Adrenal gland (tissue), 12 donors: ENCODE data around the gene ASF1A. TPM values are rescaled to one million over a fixed set of nuclear protein-coding genes. Genes with fewer than 3 reads are reported as not detected.

Source experiments
- DNase-seq, 7 donors: peaks; one replicate each; pipeline ENCODE4 v3.0.0-alpha.2; 2019 to 2020
- H3K27ac ChIP-seq, 5 donors: fragments of 200-600 bp; sonication (generic) in 4 of 5; 1 replicate in 3 of 5; 2 replicates in 2 of 5; pipeline versions ENCODE4 v1.5.1 to v1.8.0; 2016 to 2020; ENCODE audit warnings: mild to moderate bottlenecking in 1 of 5
- H3K27me3 ChIP-seq: fragments of 200-600 bp; 2 replicates; pipeline ENCODE4 v1.8.0; 2021
- H3K36me3 ChIP-seq, 2 donors: fragments of 200-600 bp; replicated peaks in 1 of 2; 1 replicate in 1 of 2; 2 replicates in 1 of 2; pipeline versions ENCODE4 v1.5.1 to v1.8.0; 2018 to 2022
- H3K4me1 ChIP-seq, 2 donors: fragments of 200-600 bp; replicated peaks in 1 of 2; 1 replicate in 1 of 2; 2 replicates in 1 of 2; pipeline versions ENCODE4 v1.5.1 to v1.8.0; 2018 to 2021
- H3K4me3 ChIP-seq, 4 donors: fragments of 200-600 bp; sonication (generic) in 3 of 4; one replicate each; pipeline ENCODE4 v1.5.1; 2016 to 2018
- H3K9me3 ChIP-seq, 3 donors: fragments of 200-600 bp; sonication (generic) in 1 of 3; replicated peaks in 1 of 3; 1 replicate in 2 of 3; 2 replicates in 1 of 3; pipeline versions ENCODE4 v1.5.1 to v1.8.0; 2016 to 2021
- POLR2A ChIP-seq, 2 donors: fragments of 450-650 bp; IDR thresholded peaks; one replicate each; pipeline ENCODE4 v1.6.1; 2017; ENCODE audit warnings: antibody characterized with exemption in 2 of 2, mild to moderate bottlenecking in 2 of 2, moderate library complexity in 1 of 2
- WGBS, 4 donors: extraction: QIAGEN DNeasy Blood & Tissue Kit in 2 of 4; methylation state at CpG; one replicate each; pipeline versions ENCODE4 v1.1.5 to v1.1.7; 2013 to 2017; 5-methylcytosine and 5-hydroxymethylcytosine counted together
- intact Hi-C, 2 donors: fragments of 100-400 bp; cut with DNase I; formaldehyde crosslinking; loops; one replicate each; pipeline versions ENCODE4 v1.14.1 to v1.15.0; 2022 to 2023
- polyA plus RNA-seq, 3 donors: library from polyadenylated mRNA; stranded (reverse); fragments of 200-250 nt in 2 of 3; fragments of 350-450 nt in 1 of 3; fragmentation: Illumina TruSeq in 1 of 3; extraction: RNeasy Lipid Tissue Mini Kit (QIAGEN cat#74804) in 1 of 3; gene quantifications; one replicate each; pipeline ENCODE4 v1.2.3, GENCODE V29; 2013 to 2014
- total RNA-seq, 9 donors: library from RNA; depleted of rRNA in 4 of 9; stranded (reverse); fragments of >200 nt in 4 of 9; fragments of 120-200 nt in 1 of 9; fragmentation: NEBNext Ultra II Directional in 1 of 9; extraction: Animal tissue kit (Norgen Biotek cat#: 25700) in 1 of 9; gene quantifications; one replicate each; pipeline versions ENCODE4 v1.1.0 to v1.2.4, GENCODE V29; 2013 to 2023
- TF ChIP-seq, protein P1 (sequence below), 6 experiments: fragments of 450-650 bp in 4 of 6; fragments of 200-600 bp in 2 of 6; sonication (generic) in 1 of 6; IDR thresholded peaks; 1 replicate in 5 of 6; 2 replicates in 1 of 6; pipeline versions ENCODE4 v1.5.1 to v1.8.0; 2016 to 2021; ENCODE audit warnings: antibody characterized with exemption in 6 of 6, mild to moderate bottlenecking in 2 of 6, moderate library complexity in 1 of 6
- donor health status: healthy with polysubstance abuse.
- donor health status: Bipolar disorder and iron deficiency.
- donor health status: DM: yes; HTN: yes; CAD: no.
- donor health status: DM: no; HTN: no; CAD: no.
- donor health status: DM: no; HTN: no; CAD: no.
- donor health status: DM: yes; HTN: yes; CAD: no.

The ASF1A gene
- total and polyA plus RNA-seq, 12 donors: 8.7 to 107 (median 21.5) TPM

DNA sequence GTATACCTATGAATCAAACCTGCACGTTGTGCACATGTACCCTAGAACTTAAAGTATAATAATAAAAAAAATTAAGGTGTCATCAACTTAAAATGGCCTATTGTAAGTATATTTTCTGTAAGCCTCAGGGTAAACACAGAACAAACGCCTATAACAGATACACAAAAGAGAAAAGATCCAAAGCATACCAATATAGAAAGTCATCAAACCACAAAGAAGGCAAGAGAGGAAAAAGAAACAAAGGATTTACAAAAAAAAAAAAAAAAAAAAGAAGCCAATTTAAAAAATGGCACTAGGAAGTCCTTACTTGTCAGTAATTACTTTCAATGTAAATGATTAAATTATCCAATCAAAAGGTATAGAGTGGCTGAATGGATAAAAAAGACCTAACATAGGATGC lies 24.6 kb upstream of the ASF1A start:
- no peak overlapping the region for H3K27ac ChIP-seq
- intact Hi-C loops: no loop called here
- peaks cover 0 to 24% of the 10 kb centered on the region in 2 donors for H3K4me1 ChIP-seq
- H3K27me3 ChIP-seq: no peaks in the 10 kb centered on the region
- no peaks in the 10 kb centered on the region for H3K36me3 ChIP-seq
- no peak for DNase-seq
- no peaks in the 10 kb centered on the region for H3K9me3 ChIP-seq
- no peak for TF ChIP-seq POLR2A (IDR thresholded peaks at IDR 0.05)
- TF ChIP-seq, protein P1, sequence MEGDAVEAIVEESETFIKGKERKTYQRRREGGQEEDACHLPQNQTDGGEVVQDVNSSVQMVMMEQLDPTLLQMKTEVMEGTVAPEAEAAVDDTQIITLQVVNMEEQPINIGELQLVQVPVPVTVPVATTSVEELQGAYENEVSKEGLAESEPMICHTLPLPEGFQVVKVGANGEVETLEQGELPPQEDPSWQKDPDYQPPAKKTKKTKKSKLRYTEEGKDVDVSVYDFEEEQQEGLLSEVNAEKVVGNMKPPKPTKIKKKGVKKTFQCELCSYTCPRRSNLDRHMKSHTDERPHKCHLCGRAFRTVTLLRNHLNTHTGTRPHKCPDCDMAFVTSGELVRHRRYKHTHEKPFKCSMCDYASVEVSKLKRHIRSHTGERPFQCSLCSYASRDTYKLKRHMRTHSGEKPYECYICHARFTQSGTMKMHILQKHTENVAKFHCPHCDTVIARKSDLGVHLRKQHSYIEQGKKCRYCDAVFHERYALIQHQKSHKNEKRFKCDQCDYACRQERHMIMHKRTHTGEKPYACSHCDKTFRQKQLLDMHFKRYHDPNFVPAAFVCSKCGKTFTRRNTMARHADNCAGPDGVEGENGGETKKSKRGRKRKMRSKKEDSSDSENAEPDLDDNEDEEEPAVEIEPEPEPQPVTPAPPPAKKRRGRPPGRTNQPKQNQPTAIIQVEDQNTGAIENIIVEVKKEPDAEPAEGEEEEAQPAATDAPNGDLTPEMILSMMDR (IDR thresholded peaks at IDR 0.05): no peak
- 96 to 99% (median 97%) methylated on average over 2 of the region's 2 CpGs for WGBS, 4 donors
- H3K4me3 ChIP-seq: no peak overlapping the region

DNA sequence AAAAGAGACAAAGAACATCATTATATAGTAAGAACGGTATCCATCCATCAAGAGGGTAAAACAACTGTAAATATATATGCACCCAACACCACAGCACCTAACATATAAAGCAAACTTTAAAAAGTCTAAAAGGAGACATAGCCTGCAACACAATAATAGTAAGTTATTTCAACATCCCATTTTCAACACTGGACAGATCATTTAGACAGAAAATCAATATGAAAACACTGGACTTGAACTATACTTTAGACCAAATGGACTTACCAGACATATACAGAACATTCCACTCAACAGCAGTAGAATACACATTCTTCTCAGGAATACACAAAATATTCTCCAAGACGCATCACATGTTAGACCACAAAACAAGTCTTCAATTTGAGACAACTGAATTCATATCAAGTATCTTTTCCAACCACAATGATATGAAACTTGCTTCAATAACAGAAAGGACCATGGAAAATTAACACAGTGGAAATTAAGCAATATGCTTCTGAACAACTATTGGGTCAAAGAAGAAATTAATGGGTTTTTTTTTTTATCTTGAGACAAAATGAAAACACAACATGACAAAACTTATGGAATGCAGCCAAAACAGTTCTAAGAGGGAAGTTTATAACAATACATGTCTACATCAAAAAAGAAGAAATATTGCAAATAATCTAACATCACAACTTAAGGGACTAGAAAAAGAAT lies 23.9 kb upstream of the ASF1A start:
- no peaks in the 10 kb centered on the region for H3K9me3 ChIP-seq
- no peaks in the 10 kb centered on the region for H3K36me3 ChIP-seq
- H3K4me3 ChIP-seq: no peak overlapping the region
- H3K4me1 ChIP-seq: peaks cover 0 to 17% of the 10 kb centered on the region in 2 donors
- H3K27me3 ChIP-seq: no peaks in the 10 kb centered on the region
- peak overlapping the region in 2 of 5 donors; percentile 31 to 43 for H3K27ac ChIP-seq
- TF ChIP-seq, protein P1 (IDR thresholded peaks at IDR 0.05): no peak
- TF ChIP-seq POLR2A (IDR thresholded peaks at IDR 0.05): no peak
- DNase-seq: no peak
- 92 to 96% (median 95%) methylated on average over 2 of the region's 2 CpGs for WGBS, 4 donors
- intact Hi-C loops: no loop called here

DNA sequence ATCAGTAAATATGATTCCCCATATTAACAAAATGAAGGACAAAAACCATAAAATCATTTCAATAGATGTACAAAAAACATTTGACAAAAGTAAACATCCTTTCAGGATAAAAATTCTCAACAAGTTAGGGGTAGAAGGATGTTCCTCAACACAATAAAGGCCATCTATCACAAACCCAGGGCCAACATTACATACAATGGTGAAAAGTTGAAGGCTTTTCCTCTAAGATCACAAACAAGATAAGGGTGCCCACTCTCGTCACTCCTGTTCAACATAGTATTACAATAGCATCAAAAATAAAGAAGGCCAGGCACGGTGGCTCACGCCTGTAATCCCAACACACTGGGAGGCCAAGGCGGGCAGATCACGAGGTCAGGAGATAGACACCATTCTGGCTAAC lies 22.6 kb upstream of the ASF1A start:
- Histone ChIP-seq H3K27ac (peak overlapping the region in 1 of 5 donors; percentile 43), H3K9me3 (no peaks in the 10 kb centered on the region), H3K27me3 (no peaks in the 10 kb centered on the region), H3K4me3 (no peak overlapping the region), H3K36me3 (no peaks in the 10 kb centered on the region), H3K4me1 (peaks cover 0 to 19% of the 10 kb centered on the region in 2 donors)
- WGBS, 4 donors: 79 to 90% (median 83%) methylated on average over 5 of the region's 5 CpGs
- intact Hi-C loops: no loop called here
- DNase-seq: no peak
- TF ChIP-seq, protein P1 (IDR thresholded peaks at IDR 0.05): no peak
- no peak for TF ChIP-seq POLR2A (IDR thresholded peaks at IDR 0.05)

DNA sequence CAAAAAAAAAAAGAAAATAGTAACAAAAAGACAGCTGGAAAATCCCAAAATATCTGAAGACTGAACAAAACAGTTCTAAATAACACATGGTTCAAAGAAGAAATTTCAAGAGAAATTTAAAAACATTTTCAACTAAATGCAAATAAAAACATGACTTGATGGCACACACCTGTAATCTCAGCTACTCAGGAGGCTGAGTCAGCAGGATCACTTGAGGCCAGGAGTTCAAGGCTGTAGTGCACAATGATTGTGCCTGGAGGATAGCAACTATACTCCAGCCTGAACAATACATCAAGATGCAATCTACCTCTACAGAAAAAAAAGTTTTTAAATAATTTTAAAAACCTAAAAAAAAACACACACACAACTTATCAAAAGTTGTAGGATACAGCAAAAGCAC lies 21.6 kb upstream of the ASF1A start:
- Histone ChIP-seq H3K36me3 (no peaks in the 10 kb centered on the region), H3K27ac (peak overlapping the region in 1 of 5 donors; percentile 31), H3K4me3 (no peak overlapping the region), H3K4me1 (peaks cover 0 to 29% of the 10 kb centered on the region in 2 donors), H3K27me3 (no peaks in the 10 kb centered on the region), H3K9me3 (no peaks in the 10 kb centered on the region)
- TF ChIP-seq, protein P1 (IDR thresholded peaks at IDR 0.05): no peak
- no peak for TF ChIP-seq POLR2A (IDR thresholded peaks at IDR 0.05)
- intact Hi-C loops: no loop called here
- DNase-seq: peak in 1 of 7 donors; percentile 21
